Occipital lobe (tissue), 2 donors: Measurements from ENCODE around the gene ACTRT2. TPM values are rescaled to one million over a fixed set of nuclear protein-coding genes. Genes with fewer than 3 reads are reported as not detected.

Experiments
- DNase-seq: peaks from one replicate; lab custom pipeline; 2025; lab: John Stamatoyannopoulos, UW
- total RNA-seq: library from RNA; depleted of rRNA; stranded (reverse); fragments of >200 nt; gene quantifications from one replicate; pipeline ENCODE4 v1.2.3, GENCODE V29; 2014

Gene ACTRT2
- total RNA-seq, 1 donor from 2014 or later, result not detected

GRCh38 chr1:3031401-3032221 is 10.3 kb downstream of the ACTRT2 start:
- no peak for DNase-seq

GRCh38 chr1:3032371-3033039 is 11.2 kb downstream of the ACTRT2 start:
- no peak for DNase-seq

DNA sequence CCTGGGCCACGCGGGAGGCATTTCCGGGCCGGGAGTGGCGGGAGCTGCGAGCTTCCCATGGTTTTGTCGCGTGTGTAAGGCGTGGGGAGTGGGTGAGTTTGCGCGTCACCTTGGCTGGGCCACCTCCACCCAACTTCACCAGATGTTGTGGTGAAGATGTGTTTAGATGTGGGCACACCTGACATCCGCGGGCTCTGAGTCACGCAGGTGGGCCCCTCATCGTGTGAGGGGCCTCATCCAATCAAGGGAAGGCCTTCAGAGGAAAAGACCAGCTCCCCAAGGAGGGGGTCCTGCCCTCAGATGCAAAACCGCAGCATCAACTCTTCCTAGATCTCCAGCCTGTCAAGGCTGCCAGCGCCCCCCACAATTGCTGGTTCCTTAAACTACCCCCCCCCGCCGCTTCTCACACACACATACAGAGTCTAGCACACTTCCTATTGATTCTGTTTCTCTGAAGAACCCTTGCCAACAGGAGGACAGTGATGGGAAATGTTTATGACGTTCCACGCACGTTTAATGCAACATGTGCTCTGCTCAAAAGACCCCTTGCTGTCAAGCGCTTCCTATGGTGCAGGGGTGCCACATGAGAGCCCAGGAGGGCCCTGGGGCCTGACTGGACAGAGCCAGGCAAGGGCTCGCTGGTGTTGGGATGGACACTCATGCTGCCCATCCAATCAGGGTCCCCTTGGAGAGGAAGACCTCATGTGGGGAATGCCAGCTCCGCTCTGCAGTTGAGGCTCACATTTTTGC is 11.9 kb downstream of the ACTRT2 start:
- no peak for DNase-seq

DNA sequence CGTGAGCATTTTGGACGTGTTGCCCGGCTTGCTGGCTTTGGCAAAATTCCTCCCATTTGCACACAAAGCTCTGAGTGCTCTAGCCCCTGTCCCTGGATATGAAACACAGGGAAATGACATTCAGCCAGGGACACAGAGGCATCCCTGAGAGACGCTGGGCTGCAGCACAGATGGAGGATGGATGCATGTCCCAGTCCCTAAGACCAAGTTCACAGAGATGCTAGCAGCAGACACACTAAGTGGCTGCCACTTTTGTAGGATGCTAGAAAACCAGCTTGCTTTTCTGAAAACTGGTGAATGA is 12.5 kb downstream of the ACTRT2 start:
- DNase-seq, result no peak

- DNase-seq, result no peak
These were observed 12.9 kb downstream of the ACTRT2 start for GRCh38 chr1:3034162-3034561.

DNA sequence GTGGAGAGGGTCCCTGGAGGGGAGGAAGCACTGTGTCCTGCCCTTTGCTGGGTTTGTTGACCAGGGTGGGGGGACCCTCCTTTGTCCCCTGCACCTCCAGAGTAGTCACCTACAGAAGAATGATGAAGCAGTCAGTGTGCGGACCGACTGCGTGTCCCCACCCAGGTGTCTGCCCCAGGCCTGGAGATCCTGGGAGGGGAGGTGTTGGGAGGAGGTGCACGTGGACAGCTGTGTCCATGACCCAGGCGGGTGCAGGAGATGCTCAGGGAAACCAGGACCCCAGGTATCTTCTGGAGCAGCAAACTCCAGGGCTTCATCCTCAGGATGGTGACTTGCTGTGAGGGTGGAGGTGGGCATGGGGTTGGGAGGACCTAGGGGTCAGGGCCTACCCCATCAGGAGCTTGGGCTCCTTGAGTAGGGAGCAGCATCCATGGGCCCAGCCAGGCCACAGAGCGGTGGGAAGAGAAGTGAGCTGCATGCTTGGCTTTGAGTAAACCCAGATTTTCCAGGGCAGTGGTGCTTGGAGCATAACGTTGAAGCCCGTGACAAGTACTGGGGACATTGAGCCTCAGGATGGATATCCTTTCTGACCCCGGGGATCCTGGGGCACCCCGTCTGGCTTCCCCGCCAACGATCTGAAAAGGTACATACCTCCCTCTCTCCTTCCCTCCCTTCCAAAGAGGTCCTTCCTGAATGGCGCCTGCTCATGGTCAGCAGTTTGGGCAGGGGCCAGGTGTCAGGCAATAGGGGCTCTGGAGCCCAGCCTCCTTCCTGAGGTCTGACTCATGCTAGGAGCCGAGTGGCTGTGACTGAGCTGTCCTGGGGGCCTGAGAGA is 13.7 kb downstream of the ACTRT2 start:
- no peak for DNase-seq

DNA sequence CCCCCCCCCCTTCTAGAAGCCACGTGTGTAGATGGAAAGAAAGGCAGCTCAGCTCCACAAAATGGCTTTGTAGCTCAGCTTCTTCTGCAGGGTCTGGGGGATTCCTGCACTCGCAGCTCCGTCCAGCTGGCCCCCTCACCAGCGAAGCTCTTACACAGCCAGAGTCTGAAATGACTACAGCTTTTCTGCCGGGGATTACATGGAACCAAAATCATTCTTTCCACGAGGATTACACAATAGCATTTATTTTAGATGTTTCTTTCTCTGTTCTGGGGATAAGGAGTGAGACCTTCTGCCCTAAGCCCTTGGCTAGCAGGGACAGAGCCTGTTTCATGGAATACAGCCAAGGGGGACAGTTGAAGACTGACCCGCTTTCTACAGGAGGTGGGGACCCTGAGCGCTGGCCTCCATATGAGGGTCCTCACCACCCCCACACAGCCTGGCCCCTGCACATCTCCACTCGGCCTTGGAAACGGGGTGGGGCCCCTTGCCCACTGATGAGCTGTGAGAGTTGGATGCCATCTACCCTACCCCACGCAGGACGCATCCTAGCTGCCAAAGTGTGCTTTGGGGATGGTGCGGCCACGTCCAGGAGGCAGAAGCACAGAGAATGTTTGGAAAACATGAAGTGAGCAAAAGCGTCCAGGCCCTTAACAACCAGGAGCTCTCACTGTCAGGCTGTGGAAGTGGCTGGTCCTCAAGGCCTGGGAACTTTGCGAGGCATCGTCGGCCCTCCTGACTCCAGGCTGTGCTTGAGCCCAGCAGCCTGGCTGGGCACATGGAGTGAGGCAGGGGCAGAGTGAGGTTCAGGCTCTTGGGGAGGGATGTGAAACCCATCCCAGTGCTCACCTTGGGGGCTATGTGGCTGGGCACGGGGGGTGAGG is 14.5 kb downstream of the ACTRT2 start:
- DNase-seq, result no peak

GRCh38 chr1:3036447-3037280 is 15.4 kb downstream of the ACTRT2 start:
- DNase-seq, result no peak

- DNase-seq, result no peak
These were observed 16.2 kb downstream of the ACTRT2 start for GRCh38 chr1:3037281-3038040.

- DNase-seq, result no peak
These were observed 16.9 kb downstream of the ACTRT2 start for GRCh38 chr1:3038113-3038551.

DNA sequence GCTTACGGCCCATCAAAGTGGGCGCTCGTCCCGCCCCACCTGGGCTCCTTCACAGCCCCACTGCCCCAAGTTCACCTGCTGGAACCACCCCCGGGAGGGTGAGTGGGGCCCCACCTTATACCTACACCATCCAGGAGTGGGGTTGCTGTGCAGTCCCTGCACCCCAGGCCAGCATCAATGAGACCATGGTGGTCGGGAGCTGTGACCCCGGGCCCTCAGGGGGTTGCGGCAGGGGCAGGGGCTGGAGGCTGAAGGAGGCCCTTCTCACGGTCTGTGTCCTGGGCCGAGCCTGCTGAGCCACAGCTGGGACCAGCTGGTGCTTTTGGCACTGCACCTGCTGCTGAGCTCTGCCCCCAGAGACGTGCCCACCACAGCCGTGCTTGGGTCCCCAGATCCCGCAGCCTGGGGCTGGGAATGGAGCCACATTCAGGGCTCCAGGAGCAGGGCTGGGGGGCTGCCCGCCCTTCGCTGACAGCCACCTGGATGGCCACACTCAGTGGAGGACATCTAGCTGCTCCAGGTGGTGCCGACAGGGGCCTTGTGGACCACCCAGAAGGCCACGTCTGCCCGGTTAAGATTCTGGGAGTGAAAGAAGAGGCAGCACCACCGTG is 17.4 kb downstream of the ACTRT2 start:
- no peak for DNase-seq

DNA sequence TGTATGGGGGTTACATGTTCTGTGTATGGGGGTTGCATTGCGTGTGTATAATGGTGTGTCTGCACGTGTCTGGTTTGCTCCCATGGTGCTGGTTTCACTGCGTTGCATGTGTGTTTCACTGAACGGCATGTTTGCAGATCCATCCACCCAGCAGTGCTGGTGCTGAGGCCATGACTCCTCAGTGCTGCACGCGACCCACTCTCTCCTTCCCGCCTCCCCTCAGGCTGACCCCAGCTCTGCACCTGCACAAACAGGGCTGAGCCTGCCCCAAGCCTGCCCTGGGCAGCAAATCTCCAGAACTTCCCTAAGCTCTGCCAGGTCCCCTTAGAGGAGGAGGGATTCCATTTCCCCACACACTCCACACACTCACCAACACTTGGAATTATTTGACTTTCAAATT is 18.7 kb downstream of the ACTRT2 start:
- no peak for DNase-seq

DNA sequence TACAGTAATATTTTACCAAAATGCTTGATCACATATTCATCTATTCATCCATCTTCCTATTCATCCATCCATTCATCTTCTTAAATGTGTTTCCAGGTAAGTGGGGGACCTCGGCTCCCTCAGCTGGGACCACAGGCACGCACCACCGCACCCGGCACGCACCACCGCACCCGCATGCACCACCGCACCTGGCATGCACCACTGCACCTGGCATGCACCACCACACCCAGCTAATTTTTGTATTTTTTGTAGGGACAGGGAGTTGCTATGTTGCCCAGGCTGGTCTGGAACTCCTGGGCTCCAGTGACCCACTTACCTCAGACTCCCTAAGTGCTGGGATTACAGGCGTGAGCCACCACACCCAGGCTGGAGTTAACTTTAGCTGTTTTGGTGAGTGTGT is 21.2 kb downstream of the ACTRT2 start:
- DNase-seq, result no peak

DNA sequence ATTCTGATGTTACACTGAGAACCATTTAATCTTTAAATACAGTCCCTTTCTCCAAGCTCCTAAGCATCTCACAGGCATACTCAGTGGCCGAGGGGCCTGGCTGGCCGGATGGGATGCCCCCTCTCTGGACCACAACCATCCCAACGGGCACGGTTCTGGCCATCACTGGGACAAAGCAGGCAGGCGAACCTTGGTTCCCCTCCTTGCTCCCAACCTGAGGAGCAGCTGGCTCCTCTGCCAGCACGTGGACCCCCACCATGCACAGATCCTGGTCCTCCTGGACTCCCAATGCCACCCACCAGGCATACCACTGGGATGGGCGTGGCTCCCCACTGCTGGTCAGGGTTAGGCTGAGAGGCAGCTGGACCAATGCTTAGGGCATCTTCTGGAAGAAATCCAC is 27.9 kb downstream of the ACTRT2 start:
- DNase-seq, result no peak

GRCh38 chr1:3049905-3050304 is 28.6 kb downstream of the ACTRT2 start:
- DNase-seq, result no peak

GRCh38 chr1:3050603-3051002 is 29.3 kb downstream of the ACTRT2 start:
- DNase-seq, result no peak

- no peak for DNase-seq
These were observed 30.3 kb downstream of the ACTRT2 start for GRCh38 chr1:3051270-3052268.
